GM18858 (cell line): ENCODE measurements around the gene CCDC61.
A peak's percentile ranks its signal among the peaks of the same experiment; 100 is the strongest.

ENCODE experiments used
- ATAC-seq: cut with Tn5 transposase; IDR thresholded peaks from one replicate; pipeline ENCODE4 v1.9.1; 2021; ENCODE audit not compliant: unreplicated experiment

Gene CCDC61

GRCh38 chr19:45994998-45995714 lies at the start of gene CCDC61:
CCDC61 (plus strand) TSS chr19:45995467; CDS start chr19:46003019, 7,552 bp downstream.
- peak; percentile 91 for ATAC-seq

- ATAC-seq, result no peak
Measured at GRCh38 chr19:45947926-45948325, 47.3 kb upstream of the CCDC61 start.

- ATAC-seq, result no peak
Measured at GRCh38 chr19:45952341-45952685, 43.0 kb upstream of the CCDC61 start.

- no peak for ATAC-seq
Measured at GRCh38 chr19:45952686-45953505, 42.4 kb upstream of the CCDC61 start.

- no peak for ATAC-seq
Measured at GRCh38 chr19:45953676-45954075, 41.6 kb upstream of the CCDC61 start.

- ATAC-seq, result no peak
Measured at GRCh38 chr19:45954156-45954555, 41.1 kb upstream of the CCDC61 start.

GRCh38 chr19:45955905-45956608 lies 39.2 kb upstream of the CCDC61 start:
- ATAC-seq, result no peak

GRCh38 chr19:45958320-45958719 lies 36.9 kb upstream of the CCDC61 start:
- ATAC-seq, result no peak

- ATAC-seq, result no peak
Measured at GRCh38 chr19:45958769-45959516, 36.3 kb upstream of the CCDC61 start.

- no peak for ATAC-seq
Measured at GRCh38 chr19:45959517-45960025, 35.7 kb upstream of the CCDC61 start.

GRCh38 chr19:45960595-45961235 lies 34.6 kb upstream of the CCDC61 start:
- ATAC-seq, result no peak

GRCh38 chr19:45962021-45962420 lies 33.2 kb upstream of the CCDC61 start:
- no peak for ATAC-seq

- ATAC-seq, result no peak
Measured at GRCh38 chr19:45967246-45967645, 28.0 kb upstream of the CCDC61 start.

GRCh38 chr19:45968626-45969025 lies 26.6 kb upstream of the CCDC61 start:
- no peak for ATAC-seq

GRCh38 chr19:45969676-45970075 lies 25.6 kb upstream of the CCDC61 start:
- no peak for ATAC-seq

- no peak for ATAC-seq
Measured at GRCh38 chr19:45971260-45971902, 23.9 kb upstream of the CCDC61 start.

- no peak for ATAC-seq
Measured at GRCh38 chr19:45972081-45972946, 23.0 kb upstream of the CCDC61 start.

- no peak for ATAC-seq
Measured at GRCh38 chr19:45972947-45973540, 22.2 kb upstream of the CCDC61 start.
